ENCODE measurements around the gene ATG10. TPM values are rescaled to one million over a fixed set of nuclear protein-coding genes. Genes with fewer than 3 reads are reported as not detected.
"Not testable (repeated sequence)": the region's sequence is repeated elsewhere in the genome, so short reads cannot be mapped to it uniquely, and the experiment has no call there.

The ATG10 gene
- total RNA-seq, 1 donor from 2014 or later: 14.8 TPM

GRCh38 chr5:82050955-82051354 lies 79.1 kb downstream of the ATG10 start:
- Mint-ChIP-seq H3K27ac (no peak overlapping the region), H3K4me1 (no peaks in the 10 kb centered on the region), H3K36me3 (peaks cover 10% of the 10 kb centered on the region), H3K4me3 (no peak overlapping the region), H3K9me3 (peaks cover 7% of the 10 kb centered on the region), H3K27me3 (ENCODE audit: low read depth) (no peaks in the 10 kb centered on the region)
- no peak for TF ChIP-seq CTCF (IDR thresholded peaks at IDR 0.05; ENCODE audit: unreplicated experiment)
- no peak for DNase-seq (ENCODE audit: low spot score in 2 of 2, unreplicated experiment in 2 of 2)

DNA sequence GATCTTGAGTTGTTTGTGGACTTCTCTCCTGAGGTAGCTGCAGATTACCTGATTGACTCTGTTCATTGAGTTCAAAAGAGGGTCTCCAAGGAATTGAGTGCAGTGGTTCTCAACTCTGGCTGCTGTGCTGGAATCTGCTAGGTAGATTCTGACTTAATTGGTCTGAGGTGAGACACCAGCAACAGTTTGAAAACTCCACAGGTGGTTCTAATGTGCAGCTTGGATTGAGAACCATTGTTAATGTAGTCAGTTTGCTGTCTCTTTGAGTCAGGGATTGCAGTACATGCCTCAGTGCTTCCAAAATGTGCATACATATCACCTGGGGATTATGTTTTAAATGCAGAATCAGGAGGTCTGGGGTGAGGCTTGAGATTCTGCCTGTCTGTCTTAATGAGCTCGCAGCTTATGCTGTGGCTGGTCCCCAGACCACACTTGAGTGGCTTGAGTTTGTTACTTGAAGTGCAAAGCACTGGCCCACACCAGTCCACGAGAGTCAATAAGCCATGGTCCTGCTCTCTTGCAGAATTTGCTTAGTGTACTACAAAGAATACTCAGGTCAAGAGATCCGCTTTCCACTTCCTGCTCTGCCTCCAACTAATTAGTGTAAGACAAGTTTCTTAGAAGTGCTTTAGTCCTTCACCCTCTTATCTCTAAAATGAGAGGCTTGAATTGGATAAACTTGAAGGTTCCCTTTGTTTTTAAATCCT lies 82.3 kb downstream of the ATG10 start:
- TF ChIP-seq CTCF (IDR thresholded peaks at IDR 0.05; ENCODE audit: unreplicated experiment): no peak
- Mint-ChIP-seq H3K4me1 (no peaks in the 10 kb centered on the region), H3K9me3 (peaks cover 3% of the 10 kb centered on the region), H3K36me3 (no peaks in the 10 kb centered on the region), H3K27ac (no peak overlapping the region), H3K4me3 (no peak overlapping the region), H3K27me3 (ENCODE audit: low read depth) (no peaks in the 10 kb centered on the region)
- DNase-seq (ENCODE audit: low spot score in 2 of 2, unreplicated experiment in 2 of 2): no peak

DNA sequence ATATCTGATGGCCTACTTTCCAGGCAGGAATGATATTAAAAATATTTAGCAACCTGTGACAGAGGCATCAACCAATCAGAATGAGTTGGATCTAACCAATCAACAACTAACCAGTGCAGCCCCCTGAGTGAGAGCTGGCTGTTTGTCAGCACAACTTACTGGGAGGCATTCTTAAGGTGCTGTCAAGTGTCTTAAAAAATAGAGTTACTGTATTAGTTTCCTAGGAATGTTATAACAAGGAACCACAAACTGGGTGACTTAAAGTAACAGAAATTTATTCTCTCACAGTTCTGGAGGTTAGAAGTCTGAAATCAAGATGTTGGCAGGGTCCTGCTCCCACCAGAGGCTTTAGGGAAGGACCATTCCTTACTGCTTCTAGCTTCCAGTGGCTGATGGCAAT lies 85.2 kb downstream of the ATG10 start:
- H3K27ac Mint-ChIP-seq: no peak overlapping the region
- H3K4me1 Mint-ChIP-seq: no peaks in the 10 kb centered on the region
- no peaks in the 10 kb centered on the region for H3K27me3 Mint-ChIP-seq (ENCODE audit: low read depth)
- DNase-seq (ENCODE audit: low spot score in 2 of 2, unreplicated experiment in 2 of 2): no peak
- H3K36me3 Mint-ChIP-seq: no peaks in the 10 kb centered on the region
- no peaks in the 10 kb centered on the region for H3K9me3 Mint-ChIP-seq
- H3K4me3 Mint-ChIP-seq: no peak overlapping the region
- no peak for TF ChIP-seq CTCF (IDR thresholded peaks at IDR 0.05; ENCODE audit: unreplicated experiment)

DNA sequence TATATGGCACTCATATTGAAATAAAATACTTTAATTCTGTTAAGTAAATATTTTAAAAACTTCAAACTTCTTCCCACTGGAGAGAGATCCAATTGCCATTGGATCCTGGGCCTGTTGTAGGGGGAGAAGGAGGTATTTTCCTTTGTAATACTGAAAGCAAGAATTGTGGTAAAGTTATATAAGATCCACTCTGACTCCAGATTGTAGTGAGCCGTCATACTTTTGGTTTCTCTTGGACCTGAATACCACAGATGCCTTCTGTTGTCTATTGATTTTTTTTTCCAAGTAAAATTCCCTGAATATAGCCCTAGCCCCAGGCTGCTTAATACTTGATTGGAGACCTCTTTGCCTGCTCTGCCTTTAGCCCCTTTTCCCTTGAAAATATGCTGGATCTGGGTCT lies 86.9 kb downstream of the ATG10 start:
- H3K27ac Mint-ChIP-seq: no peak overlapping the region
- no peaks in the 10 kb centered on the region for H3K4me1 Mint-ChIP-seq
- H3K36me3 Mint-ChIP-seq: peaks cover 2% of the 10 kb centered on the region
- H3K9me3 Mint-ChIP-seq: no peaks in the 10 kb centered on the region
- H3K4me3 Mint-ChIP-seq: no peak overlapping the region
- no peak for DNase-seq (ENCODE audit: low spot score in 2 of 2, unreplicated experiment in 2 of 2)
- H3K27me3 Mint-ChIP-seq (ENCODE audit: low read depth): no peaks in the 10 kb centered on the region
- no peak for TF ChIP-seq CTCF (IDR thresholded peaks at IDR 0.05; ENCODE audit: unreplicated experiment)

- no peak for TF ChIP-seq CTCF (IDR thresholded peaks at IDR 0.05; ENCODE audit: unreplicated experiment)
- no peak for DNase-seq (ENCODE audit: low spot score in 2 of 2, unreplicated experiment in 2 of 2)
- Mint-ChIP-seq H3K9me3 (no peaks in the 10 kb centered on the region), H3K4me1 (no peaks in the 10 kb centered on the region), H3K27me3 (ENCODE audit: low read depth) (no peaks in the 10 kb centered on the region), H3K4me3 (no peak overlapping the region), H3K27ac (no peak overlapping the region), H3K36me3 (peaks cover 5% of the 10 kb centered on the region)
Observed at GRCh38 chr5:82066791-82067190, 95.0 kb downstream of the ATG10 start.

DNA sequence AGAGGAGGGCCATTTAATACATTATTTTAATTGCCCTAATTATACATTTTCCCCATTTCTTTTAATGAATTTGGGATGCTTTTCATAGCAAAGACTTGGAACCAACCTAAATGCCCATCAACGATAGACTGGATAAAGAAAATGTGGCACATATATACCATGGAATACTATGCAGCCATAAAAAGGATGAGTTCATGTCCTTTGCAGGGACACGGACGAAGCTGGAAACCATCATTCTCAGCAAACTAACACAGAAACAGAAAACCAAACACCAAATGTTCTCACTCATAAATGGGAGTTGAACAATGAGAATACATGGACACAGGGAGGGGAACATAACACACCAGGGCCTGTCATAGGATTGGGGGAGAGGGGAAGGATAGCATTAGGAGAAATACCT lies 96.2 kb downstream of the ATG10 start:
- DNase-seq (ENCODE audit: low spot score in 2 of 2, unreplicated experiment in 2 of 2); H3K4me1 Mint-ChIP-seq; H3K36me3 Mint-ChIP-seq; H3K9me3 Mint-ChIP-seq; H3K27me3 Mint-ChIP-seq (ENCODE audit: low read depth); H3K4me3 Mint-ChIP-seq; H3K27ac Mint-ChIP-seq: not testable (repeated sequence)

Data from mesothelial cell of epicardium (in vitro differentiated cells).